Type B pancreatic cell (in vitro differentiated cells): Measurements from ENCODE around the gene SOWAHA. TPM values are rescaled to one million over a fixed set of nuclear protein-coding genes. Genes with fewer than 3 reads are reported as not detected.

Source experiments
- DNase-seq: peaks from one replicate; pipeline ENCODE4 v3.0.0; 2021; ENCODE audit warnings: mixed read lengths; ENCODE audit not compliant: unreplicated experiment; ENCODE audit errors: extremely low spot score
- H3K27ac Mint-ChIP-seq: 2 replicates; pipeline ENCODE4 v1.8.0; 2021; ENCODE audit warnings: mild to moderate bottlenecking, mixed read lengths
- H3K27me3 Mint-ChIP-seq: 2 replicates; pipeline ENCODE4 v1.8.0; 2021; ENCODE audit warnings: mixed read lengths
- H3K36me3 Mint-ChIP-seq: 2 replicates; pipeline ENCODE4 v1.8.0; 2021; ENCODE audit warnings: mixed read lengths
- H3K4me1 Mint-ChIP-seq: one replicate; pipeline ENCODE4 v1.8.0; 2021; ENCODE audit warnings: mixed read lengths; ENCODE audit not compliant: unreplicated experiment
- H3K4me3 Mint-ChIP-seq: 2 replicates; pipeline ENCODE4 v1.8.0; 2021; ENCODE audit warnings: mild to moderate bottlenecking, mixed read lengths
- H3K9me3 Mint-ChIP-seq: 2 replicates; pipeline ENCODE4 v1.8.0; 2021; ENCODE audit warnings: mixed read lengths
- total RNA-seq: library from RNA; stranded (reverse); gene quantifications from 2 replicates; pipeline ENCODE4 v1.2.1, GENCODE V29; 2021; ENCODE audit warnings: low replicate concordance
- TF ChIP-seq, protein P1 (sequence below): fragments of 200-600 bp; sonication (generic); conservative IDR thresholded peaks from 2 replicates; pipeline ENCODE4 v1.5.0; 2021; ENCODE audit warnings: antibody characterized with exemption, mild to moderate bottlenecking

SOWAHA gene
- total RNA-seq, 1 donor from 2014 or later: 2.5 TPM

DNA sequence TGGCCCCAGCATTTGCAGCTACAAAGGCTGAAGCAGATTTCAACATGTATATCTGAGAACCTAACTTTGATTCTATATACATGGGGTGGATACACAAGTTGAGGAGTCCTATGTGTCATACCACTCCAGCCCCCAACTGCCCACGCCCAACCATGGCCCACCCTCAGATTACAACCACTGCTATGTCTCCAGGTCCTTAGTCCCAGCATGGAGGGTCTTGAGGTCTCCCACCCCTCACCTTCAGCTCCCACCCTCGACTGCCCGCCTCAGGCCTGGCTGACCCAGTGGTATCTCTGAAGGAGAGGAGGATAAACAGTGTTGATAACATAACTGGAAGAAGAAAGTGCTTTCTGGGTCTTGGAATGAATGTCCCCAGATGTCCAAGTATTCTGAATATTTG is 8.2 kb downstream of the SOWAHA start:
- DNase-seq: no peak
- TF ChIP-seq, protein P1, sequence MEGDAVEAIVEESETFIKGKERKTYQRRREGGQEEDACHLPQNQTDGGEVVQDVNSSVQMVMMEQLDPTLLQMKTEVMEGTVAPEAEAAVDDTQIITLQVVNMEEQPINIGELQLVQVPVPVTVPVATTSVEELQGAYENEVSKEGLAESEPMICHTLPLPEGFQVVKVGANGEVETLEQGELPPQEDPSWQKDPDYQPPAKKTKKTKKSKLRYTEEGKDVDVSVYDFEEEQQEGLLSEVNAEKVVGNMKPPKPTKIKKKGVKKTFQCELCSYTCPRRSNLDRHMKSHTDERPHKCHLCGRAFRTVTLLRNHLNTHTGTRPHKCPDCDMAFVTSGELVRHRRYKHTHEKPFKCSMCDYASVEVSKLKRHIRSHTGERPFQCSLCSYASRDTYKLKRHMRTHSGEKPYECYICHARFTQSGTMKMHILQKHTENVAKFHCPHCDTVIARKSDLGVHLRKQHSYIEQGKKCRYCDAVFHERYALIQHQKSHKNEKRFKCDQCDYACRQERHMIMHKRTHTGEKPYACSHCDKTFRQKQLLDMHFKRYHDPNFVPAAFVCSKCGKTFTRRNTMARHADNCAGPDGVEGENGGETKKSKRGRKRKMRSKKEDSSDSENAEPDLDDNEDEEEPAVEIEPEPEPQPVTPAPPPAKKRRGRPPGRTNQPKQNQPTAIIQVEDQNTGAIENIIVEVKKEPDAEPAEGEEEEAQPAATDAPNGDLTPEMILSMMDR: no peak
- H3K27me3 Mint-ChIP-seq: peaks cover 30% of the 10 kb centered on the region

DNA sequence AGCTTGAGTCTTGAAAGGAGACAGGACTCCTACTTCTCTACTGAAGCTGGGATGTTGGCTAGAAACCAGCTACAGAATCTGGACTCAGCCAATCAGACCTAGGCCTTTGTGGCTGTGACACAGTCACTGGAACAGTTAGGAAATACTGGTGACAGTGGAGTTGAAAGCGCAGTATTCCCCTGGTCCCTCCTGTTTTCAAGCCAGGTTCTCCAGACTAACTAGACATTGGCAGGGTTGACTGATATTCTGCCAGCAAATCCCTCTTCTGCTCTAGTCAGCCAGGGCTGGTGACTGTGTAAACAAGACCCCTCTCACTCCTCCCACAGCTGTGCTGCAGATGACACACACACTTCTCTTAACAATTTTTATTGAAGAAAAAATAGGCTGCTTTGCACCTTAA is 8.7 kb downstream of the SOWAHA start:
- Mint-ChIP-seq H3K36me3 (no peaks in the 10 kb centered on the region), H3K27me3 (peaks cover 32% of the 10 kb centered on the region), H3K27ac (peak overlapping the region; percentile 34), H3K9me3 (no peaks in the 10 kb centered on the region), H3K4me1 (peaks cover 14% of the 10 kb centered on the region), H3K4me3 (no peak overlapping the region)
- TF ChIP-seq, protein P1: no peak
- no peak for DNase-seq

More for the DNA sequence above, 8.2 kb downstream of the SOWAHA start:
- H3K27ac Mint-ChIP-seq: peak overlapping the region; percentile 34
- H3K36me3 Mint-ChIP-seq: no peaks in the 10 kb centered on the region
- H3K4me3 Mint-ChIP-seq: no peak overlapping the region
- H3K4me1 Mint-ChIP-seq: peaks cover 14% of the 10 kb centered on the region
- no peaks in the 10 kb centered on the region for H3K9me3 Mint-ChIP-seq

DNA sequence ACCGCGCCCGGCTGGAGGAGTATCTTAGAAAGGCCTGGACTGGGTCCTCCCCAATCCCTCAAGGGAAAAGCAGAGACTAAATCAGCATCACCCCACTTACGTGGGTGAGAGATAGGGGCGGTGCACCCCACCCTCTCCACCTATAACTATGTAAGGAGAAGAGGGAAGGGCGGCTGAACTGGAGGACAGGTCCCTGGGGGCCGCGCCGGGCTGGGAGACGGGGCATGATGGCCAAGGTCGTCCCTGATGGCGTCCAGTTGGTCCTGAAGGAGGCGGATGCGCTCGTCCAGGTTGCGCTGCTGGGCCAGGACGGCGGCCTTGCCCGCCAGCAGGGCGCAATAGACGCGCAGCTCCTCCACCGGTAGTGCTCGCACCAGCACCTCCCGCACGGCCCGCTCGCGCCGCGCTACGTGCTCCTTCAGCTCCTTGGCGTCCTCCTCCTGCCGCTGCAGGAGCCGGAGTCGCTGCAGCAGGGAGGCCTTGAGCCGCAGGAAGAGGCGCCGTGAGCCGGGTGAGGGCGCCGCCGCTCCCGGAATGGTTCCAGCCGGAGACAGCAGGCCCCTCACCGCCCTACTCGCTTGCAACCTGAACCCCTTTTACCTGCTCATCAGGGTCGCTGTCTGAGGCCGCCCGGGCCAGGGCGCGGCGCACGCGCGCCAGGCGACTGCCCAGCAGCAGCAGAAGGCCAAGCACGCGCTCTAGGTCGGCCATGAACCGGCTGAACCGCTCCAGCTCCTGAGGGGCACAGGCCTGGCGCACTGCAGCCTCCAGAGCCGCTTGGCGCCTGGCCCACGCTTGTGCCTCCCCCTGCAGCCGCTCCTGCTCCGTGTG is 9.8 kb downstream of the SOWAHA start:
- Mint-ChIP-seq H3K27me3 (peaks cover 37% of the 10 kb centered on the region), H3K4me3 (peak overlapping the region; percentile 76), H3K36me3 (no peaks in the 10 kb centered on the region), H3K4me1 (peaks cover 14% of the 10 kb centered on the region), H3K27ac (no peak overlapping the region), H3K9me3 (no peaks in the 10 kb centered on the region)
- DNase-seq: no peak
- TF ChIP-seq, protein P1: peak; percentile 11

DNA sequence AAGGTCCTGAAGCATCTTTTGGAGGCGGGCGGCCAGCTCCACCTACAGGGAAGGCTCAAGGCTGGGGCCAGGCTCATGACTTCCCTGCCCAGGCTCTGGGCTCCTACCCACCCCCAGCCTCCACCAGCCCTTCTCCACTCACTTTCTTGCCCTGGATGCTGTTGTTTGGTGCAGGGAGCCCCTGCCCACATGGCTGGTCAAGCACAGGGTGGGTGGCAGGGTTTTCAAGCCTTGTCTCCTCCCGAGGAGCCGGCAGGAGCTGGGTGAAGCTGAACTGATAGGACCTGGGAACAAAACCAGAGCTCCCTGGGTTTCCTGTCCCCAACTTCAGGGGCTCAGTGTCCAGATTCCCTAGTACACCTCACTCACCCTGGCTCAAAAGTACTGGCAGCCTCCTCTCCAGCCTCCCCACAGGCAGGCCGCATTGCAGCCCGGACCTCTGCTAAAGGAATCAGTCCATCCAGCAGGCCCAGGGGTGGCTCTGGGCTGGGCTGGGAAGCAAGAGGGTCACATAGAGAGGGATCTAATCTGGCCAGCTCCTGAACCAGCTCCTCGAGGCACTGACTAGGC is 10.5 kb downstream of the SOWAHA start:
- no peak overlapping the region for H3K27ac Mint-ChIP-seq
- H3K36me3 Mint-ChIP-seq: no peaks in the 10 kb centered on the region
- peak overlapping the region; percentile 76 for H3K4me3 Mint-ChIP-seq
- H3K4me1 Mint-ChIP-seq: peaks cover 14% of the 10 kb centered on the region
- TF ChIP-seq, protein P1: no peak
- H3K9me3 Mint-ChIP-seq: no peaks in the 10 kb centered on the region
- peaks cover 44% of the 10 kb centered on the region for H3K27me3 Mint-ChIP-seq
- no peak for DNase-seq

DNA sequence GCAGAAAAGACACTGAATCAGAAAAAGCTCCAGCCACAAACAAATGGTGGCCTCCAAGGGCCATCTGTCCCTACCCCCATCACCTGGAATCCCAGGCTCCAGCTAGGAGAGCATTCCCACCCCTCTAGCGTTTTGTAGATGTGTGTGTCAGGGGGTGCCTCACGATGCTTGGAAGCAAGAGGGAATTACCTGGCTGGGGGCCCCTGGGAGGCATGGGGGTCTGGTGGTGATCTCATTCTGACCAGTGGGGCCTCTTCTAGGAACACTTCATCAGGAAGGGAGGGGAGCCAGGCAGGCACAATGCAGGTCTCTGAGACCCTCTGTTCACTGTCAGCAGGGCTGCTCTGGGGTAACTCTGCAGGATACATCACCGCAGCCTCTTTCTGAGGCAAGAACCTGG is 11.3 kb downstream of the SOWAHA start:
- Mint-ChIP-seq H3K4me1 (peaks cover 14% of the 10 kb centered on the region), H3K27me3 (peaks cover 50% of the 10 kb centered on the region), H3K27ac (no peak overlapping the region), H3K36me3 (no peaks in the 10 kb centered on the region), H3K4me3 (peak overlapping the region; percentile 45), H3K9me3 (no peaks in the 10 kb centered on the region)
- no peak for DNase-seq
- TF ChIP-seq, protein P1: no peak
